ENCODE data around the gene CIAPIN1. TPM values are rescaled to one million over a fixed set of nuclear protein-coding genes. Genes with fewer than 3 reads are reported as not detected.

Gene CIAPIN1
- total RNA-seq, 1 donor from 2014 or later = 52.3 TPM

- no peaks in the 10 kb centered on the region for H3K4me1 Mint-ChIP-seq
- intact Hi-C loops (cut with micrococcal nuclease) = no loop called here
- POLR2A ChIA-PET = no interaction called here
- H3K9me3 Mint-ChIP-seq = peaks cover 12% of the 10 kb centered on the region
- H3K27ac Mint-ChIP-seq = no peak overlapping the region
- ATAC-seq (ENCODE audit: low read depth) = no peak
- peaks cover 90% of the 10 kb centered on the region for H3K36me3 Mint-ChIP-seq (ENCODE audit: low read depth)
- CTCF ChIA-PET = no interaction called here
- TF ChIP-seq CTCF (IDR thresholded peaks at IDR 0.05) = no peak
- H3K4me3 Mint-ChIP-seq = no peak overlapping the region
- no peak for DNase-seq
- no peaks in the 10 kb centered on the region for H3K27me3 Mint-ChIP-seq
Observed at GRCh38 chr16:57435838-57436237, 11.3 kb downstream of the CIAPIN1 start.

- POLR2A ChIA-PET = interaction anchor here (1.5 kb wide), 1 partner anchor 13 kb away, joined by 5 read pairs; the partner anchor contains the start of genes CIAPIN1 and COQ9
- no peak for ATAC-seq (ENCODE audit: low read depth)
- no peaks in the 10 kb centered on the region for H3K9me3 Mint-ChIP-seq
Observed at GRCh38 chr16:57434003-57434402, 13.2 kb downstream of the CIAPIN1 start.

GRCh38 chr16:57432989-57433388 lies 14.2 kb downstream of the CIAPIN1 start:
- no peak for DNase-seq
- intact Hi-C loops (cut with micrococcal nuclease) = no loop called here
- Mint-ChIP-seq H3K9me3 (no peaks in the 10 kb centered on the region), H3K36me3 (ENCODE audit: low read depth) (peaks cover 88% of the 10 kb centered on the region), H3K4me3 (no peak overlapping the region), H3K27ac (no peak overlapping the region), H3K27me3 (no peaks in the 10 kb centered on the region), H3K4me1 (no peaks in the 10 kb centered on the region)
- ChIA-PET POLR2A (interaction anchor here (1.5 kb wide), 1 partner anchor 14 kb away, joined by 5 read pairs; the partner anchor contains the start of genes CIAPIN1 and COQ9), CTCF (interaction anchor here (0.8 to 1.5 kb wide), 4 partner anchors 14 to 132 kb away, joined by 3 to 4 read pairs (median 3); partner anchors contain the start of genes CIAPIN1, COQ9 and POLR2C)
- TF ChIP-seq CTCF (IDR thresholded peaks at IDR 0.05) = no peak
- ATAC-seq (ENCODE audit: low read depth) = no peak

More at GRCh38 chr16:57434003-57434402, 13.2 kb downstream of the CIAPIN1 start:
- no peak for TF ChIP-seq CTCF (IDR thresholded peaks at IDR 0.05)
- H3K4me1 Mint-ChIP-seq = no peaks in the 10 kb centered on the region
- no peaks in the 10 kb centered on the region for H3K27me3 Mint-ChIP-seq
- CTCF ChIA-PET = interaction anchor here (1.1 kb wide), 1 partner anchor 133 kb away, joined by 3 read pairs; no protein-coding TSS in a partner anchor
- intact Hi-C loops (cut with micrococcal nuclease) = no loop called here
- no peak overlapping the region for H3K27ac Mint-ChIP-seq
- no peak for DNase-seq
- H3K36me3 Mint-ChIP-seq (ENCODE audit: low read depth) = peaks cover 88% of the 10 kb centered on the region
- H3K4me3 Mint-ChIP-seq = no peak overlapping the region

- no peak overlapping the region for H3K4me3 Mint-ChIP-seq
- no peak for DNase-seq
- H3K9me3 Mint-ChIP-seq = no peaks in the 10 kb centered on the region
- ChIA-PET CTCF (interaction anchor here (1.2 to 1.5 kb wide), 2 partner anchors 14 to 87 kb away, joined by 3 to 4 read pairs; partner anchors contain the start of genes CIAPIN1 and COQ9), POLR2A (interaction anchor here (0.6 to 1.5 kb wide), 2 partner anchors 11 to 15 kb away, joined by 5 read pairs; partner anchors contain the start of genes CIAPIN1 and COQ9)
- H3K4me1 Mint-ChIP-seq = no peaks in the 10 kb centered on the region
- no peaks in the 10 kb centered on the region for H3K27me3 Mint-ChIP-seq
- TF ChIP-seq CTCF (IDR thresholded peaks at IDR 0.05) = no peak
- intact Hi-C loops (cut with micrococcal nuclease) = no loop called here
- H3K36me3 Mint-ChIP-seq (ENCODE audit: low read depth) = peaks cover 90% of the 10 kb centered on the region
- no peak for ATAC-seq (ENCODE audit: low read depth)
- no peak overlapping the region for H3K27ac Mint-ChIP-seq
Observed at GRCh38 chr16:57432505-57432904, 14.7 kb downstream of the CIAPIN1 start.

- Mint-ChIP-seq H3K36me3 (ENCODE audit: low read depth) (peaks cover 88% of the 10 kb centered on the region), H3K27me3 (no peaks in the 10 kb centered on the region), H3K4me3 (no peak overlapping the region), H3K4me1 (no peaks in the 10 kb centered on the region), H3K27ac (no peak overlapping the region), H3K9me3 (no peaks in the 10 kb centered on the region)
- DNase-seq = no peak
- no peak for TF ChIP-seq CTCF (IDR thresholded peaks at IDR 0.05)
- CTCF ChIA-PET = no interaction called here
- intact Hi-C loops (cut with micrococcal nuclease) = no loop called here
- POLR2A ChIA-PET = no interaction called here
- no peak for ATAC-seq (ENCODE audit: low read depth)
Observed at GRCh38 chr16:57430955-57431354, 16.2 kb downstream of the CIAPIN1 start.

All from activated B cell treated with CpG ODN at 0.5 μM for 24 hours (primary cell).